Activated CD4-positive, alpha-beta T cell treated with anti-CD3 and anti-CD28 coated beads, Interleukin-2, Interleukin-4, amounts not matched to agents 100 ng/mL and 50 ng/mL, durations not matched to agents 16 hours and 8 hours (primary cell): ENCODE measurements around the gene TSPAN33.
"Not testable (repeated sequence)": the region's sequence is repeated elsewhere in the genome, so short reads cannot be mapped to it uniquely, and the experiment has no call there.

Experiments used
- DNase-seq: peaks from one replicate; pipeline ENCODE4 v3.0.0-alpha.2; 2020; ENCODE audit warnings: low spot score

TSPAN33 gene

DNA sequence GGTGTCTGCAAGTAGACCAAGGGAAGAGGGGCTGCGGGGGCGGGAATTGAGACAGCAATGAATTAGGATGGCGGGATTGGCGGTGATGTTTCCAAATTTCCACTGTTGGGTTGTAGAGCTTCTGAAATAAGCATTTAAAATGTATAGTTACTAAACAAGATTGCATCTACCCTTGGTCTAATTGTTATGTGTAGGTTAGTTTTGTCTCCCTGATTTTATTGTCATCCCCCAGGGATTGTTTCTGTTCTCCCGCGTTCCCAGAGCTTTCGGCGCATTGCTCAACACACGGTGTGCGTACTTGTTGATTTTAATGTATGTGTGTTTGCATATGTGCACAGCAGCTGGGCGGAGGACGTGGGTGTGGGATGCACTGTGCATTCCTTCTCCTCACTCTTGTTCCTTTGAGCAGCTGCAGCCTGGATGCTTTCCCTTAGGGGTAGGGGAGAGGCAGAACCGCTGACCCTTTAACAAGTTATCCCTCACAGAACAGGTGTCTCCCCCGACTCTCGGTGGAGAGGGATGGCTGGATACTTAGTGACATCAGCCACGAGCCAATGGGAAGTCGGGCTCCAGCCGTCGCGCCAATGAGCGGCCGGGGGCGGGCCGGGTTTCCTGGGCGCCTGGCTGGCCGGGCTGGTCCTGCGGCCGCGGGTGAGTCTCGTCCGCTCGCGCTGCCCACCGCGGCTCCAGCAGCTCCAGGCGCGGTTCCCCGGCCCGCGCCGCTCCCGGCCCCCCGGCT is at the start of gene TSPAN33:
TSS of gene TSPAN33 (plus strand) at position 613 of the 739 bp plus-strand sequence. CDS start 274 bp downstream, outside the sequence.
- DNase-seq = peak; percentile 63

DNA sequence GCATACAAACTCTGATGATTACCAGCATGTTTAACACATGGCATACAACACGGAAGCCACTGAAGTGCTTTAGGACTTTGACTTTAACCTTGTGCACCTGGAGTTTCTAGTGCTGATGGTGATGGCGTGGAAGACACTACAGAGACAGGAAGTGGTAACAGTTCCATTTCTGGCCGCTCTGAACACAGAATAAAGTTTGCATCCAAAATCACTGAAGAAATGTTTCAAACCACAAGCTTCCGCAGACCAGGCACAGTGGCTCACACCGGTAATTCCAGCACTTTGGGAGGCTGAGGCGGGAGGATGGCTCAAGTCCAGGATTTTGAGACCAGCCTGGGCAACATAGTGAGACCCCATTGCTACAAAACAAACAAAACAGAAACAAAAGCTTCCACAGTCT is 49.2 kb upstream of the TSPAN33 start:
- no peak for DNase-seq

DNA sequence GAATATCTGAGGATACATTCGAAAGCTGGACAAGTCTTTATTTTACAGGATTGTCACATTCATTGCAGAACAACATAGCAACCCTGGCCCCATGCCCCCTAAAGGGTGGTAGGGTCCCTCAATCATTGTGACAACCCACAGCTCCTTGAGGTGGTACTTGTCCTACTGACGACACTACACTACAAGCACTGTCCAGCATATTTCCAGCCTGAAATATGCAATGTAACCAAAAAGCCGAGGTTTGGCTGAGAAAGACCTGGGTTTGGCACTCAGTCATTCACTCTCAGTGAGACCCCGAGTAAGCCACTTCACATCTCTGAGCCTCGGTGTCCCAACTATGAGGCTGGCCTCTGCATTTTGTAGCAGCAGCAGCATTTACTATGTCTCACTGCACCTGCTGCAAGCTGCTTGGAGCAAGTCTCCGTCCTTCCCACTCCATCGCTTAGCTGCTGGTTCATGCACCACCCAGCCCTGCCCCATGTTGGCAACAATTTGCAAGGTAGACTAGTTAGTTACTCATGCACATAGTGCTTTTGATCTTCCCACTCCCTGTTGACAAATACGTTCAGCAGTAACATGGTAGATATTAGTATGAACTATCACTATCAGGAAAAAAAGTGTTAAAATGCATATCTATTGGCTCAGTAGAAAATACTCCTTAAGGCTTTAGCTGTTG is 46.0 kb upstream of the TSPAN33 start:
- DNase-seq = no peak

DNA sequence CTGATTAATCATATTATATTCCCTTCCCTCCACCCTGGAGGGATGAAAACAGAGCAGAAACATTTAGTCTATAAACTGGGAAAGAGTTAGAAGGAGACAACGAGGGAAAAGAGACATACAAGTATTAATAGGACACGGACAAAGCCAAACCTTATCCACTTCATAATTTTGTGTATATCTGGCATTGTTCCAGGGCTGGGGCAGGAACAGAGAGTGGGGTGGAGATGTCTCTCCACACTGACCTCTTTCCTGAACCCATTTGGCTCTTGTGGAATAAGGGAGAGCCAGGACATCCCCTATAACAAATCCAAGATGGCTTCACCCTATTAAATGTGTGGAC is 43.7 kb upstream of the TSPAN33 start:
- DNase-seq = no peak

DNA sequence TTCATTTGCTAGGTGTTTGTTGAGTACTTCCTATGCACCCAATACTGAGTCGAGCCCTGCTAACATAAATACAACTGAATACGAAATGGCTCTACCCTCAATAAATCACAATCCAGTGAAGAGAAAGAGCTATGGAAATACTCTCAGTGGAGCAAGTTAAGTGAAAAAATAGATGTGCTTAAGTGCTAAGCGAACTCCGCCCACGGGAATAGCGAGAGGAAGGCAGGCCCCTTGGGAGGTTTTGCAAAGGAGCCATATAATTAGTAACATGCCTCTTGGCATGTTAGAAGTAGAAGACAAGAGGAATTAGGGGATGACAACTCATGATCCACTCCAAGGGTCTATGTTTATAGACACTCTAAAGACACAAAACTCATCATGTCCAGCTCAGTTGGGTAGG is 42.8 kb upstream of the TSPAN33 start:
- no peak for DNase-seq

GRCh38 chr7:129103561-129104324 is 40.8 kb upstream of the TSPAN33 start:
- no peak for DNase-seq

DNA sequence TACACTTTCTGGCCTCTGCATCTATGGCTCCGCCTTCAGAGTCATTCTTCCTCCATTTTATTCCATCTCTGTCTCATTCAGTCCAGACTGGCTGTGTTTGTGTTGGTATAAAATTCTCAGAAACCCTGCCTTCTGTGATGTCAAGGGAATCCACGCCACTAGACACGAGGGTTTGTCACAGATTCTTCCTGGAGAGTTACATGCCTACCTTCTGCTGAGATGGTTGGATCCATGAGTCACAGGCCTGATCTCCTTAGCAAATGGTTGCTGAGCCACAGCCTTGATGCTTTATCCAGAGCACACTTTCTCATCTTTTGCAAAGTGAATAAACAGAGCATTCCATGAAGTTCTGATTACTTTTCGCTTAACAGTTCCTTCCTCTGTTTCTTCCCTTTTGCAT is 35.9 kb upstream of the TSPAN33 start:
- DNase-seq = no peak

DNA sequence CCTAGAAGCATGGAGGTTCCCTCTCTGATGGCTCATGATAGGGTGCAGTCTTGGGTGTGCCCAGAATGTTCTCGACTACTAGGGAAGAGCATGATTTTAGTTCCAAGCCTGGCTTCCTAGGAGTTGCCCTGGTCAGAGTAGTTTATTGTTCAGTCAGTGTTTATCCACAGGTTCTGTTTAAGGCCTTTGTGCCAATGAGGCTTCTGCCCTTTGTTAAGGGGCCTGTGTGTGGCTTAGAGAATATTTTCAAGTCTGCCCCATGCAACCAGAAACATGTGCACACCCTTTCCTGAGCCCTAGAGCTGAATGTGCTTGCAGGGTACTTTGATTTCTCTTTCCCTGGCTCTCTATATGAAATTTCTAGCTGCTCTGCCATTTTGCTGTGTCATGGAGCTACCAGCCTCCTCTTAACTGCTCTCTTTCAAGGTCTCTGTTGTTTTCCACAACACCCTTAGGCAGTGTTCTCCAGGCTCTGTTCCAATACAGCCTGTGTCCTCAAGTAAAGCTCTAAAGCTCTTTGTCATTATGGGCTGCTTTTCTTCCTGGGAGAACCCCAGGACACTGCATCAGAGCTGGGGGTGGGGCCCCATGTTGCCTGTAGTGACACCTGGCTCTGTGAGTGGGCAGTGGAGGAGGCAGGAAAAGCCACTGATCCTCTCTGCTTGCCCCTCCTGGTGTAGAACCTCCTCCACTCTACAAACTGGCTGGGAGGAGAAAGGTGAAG is 34.1 kb upstream of the TSPAN33 start:
- DNase-seq = no peak

GRCh38 chr7:129110982-129111376 is 33.5 kb upstream of the TSPAN33 start:
- DNase-seq = no peak

DNA sequence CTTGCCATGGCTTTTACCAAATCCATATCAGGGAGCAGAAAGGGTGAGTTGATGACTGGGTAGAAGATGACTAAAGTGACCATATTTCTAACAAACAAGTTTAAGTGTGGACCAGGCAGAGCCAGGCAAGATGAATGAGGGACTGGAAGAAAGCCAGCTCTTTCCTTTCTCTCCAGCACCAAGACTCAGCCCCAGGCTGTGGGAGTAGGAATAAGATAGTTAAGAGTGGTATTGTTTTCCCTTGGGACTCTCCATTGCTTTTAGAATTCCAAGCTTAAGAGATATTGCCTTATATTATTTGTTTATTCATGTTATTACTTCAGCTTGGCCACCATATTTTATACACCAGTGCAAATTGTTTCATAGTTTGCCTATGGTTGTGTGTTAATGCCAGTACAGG is 28.8 kb upstream of the TSPAN33 start:
- no peak for DNase-seq

- DNase-seq = no peak
Observed at GRCh38 chr7:129118182-129118581, 26.3 kb upstream of the TSPAN33 start.

DNA sequence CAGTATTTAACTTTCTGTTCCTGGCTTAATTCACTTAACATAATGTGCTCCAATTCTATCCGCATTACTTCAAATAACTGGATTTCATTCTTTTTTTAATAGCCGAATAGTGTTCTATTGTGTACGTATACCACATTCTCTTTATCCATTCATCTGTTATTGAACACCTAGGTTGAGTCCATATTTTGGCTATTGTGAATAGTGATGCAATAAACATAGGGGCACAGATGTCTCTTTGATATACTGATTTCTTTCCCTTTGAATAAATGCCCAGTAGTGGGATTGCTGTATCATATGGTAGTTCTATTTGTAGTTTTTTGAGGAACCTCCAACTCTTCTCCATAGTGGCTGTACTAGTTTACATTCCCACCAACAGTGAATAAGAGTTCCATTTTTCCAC is 25.5 kb upstream of the TSPAN33 start:
- DNase-seq = no peak

DNA sequence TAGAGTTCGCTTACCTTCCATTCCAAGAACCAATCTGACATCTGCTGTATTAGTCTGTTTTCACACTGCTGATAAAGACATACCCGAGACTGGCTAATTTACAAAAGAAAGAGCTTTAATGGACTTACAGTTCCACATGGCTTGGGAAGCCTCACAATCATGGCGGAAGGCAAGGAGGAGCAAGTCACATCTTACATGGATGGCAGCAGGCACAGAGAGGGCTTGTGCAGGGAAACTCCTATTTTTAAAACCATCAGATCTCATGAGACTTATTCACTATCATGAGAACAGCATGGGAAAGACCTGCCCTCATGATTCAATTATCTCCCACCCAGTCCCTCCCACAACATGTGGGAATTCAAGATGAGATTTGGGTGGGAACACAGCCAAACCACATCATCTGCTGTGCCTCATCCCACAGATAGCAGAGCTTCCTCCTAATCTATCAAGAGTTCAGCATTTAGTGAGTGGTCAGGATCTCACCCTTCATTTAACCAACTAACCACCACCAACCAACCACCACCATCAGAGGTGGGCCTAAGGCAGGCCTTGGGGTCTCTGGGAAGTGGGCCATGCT is 22.9 kb upstream of the TSPAN33 start:
- not testable (repeated sequence) for DNase-seq

DNA sequence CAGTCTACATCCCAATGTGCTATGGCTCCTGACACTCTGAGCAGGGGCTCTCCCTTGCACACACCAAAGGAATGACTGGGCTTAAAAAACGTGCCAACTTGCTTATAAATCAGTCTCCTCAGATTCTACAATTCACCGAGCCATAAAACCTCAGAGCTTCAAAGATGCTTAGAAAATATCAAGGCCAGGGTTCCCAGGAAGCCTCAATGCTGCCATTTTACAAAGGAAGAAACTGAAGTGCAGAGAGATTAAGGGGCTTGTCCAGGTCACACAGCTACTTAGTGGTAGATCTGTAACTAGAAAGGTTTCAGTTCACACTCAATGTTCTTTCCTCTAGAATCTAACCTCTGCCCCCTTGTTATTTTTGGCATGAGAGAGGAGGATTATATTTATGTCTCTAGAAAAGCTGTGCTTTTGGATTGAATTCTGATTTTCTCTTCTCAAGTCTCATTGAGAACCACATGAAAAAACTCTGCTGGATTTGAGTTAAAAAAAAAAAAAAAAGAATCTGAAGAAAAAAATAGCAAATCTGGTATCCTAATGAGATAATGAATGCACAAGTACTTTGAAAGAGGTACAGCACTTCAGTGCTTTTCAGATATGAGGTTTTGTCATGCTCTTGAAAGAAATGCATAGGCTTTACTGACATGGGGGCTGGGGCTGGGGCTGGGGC is 22.3 kb upstream of the TSPAN33 start:
- no peak for DNase-seq

- peak; percentile 76 for DNase-seq
Observed at GRCh38 chr7:129122751-129123509, 21.6 kb upstream of the TSPAN33 start.

- no peak for DNase-seq
Observed at GRCh38 chr7:129123510-129123857, 21.0 kb upstream of the TSPAN33 start.

DNA sequence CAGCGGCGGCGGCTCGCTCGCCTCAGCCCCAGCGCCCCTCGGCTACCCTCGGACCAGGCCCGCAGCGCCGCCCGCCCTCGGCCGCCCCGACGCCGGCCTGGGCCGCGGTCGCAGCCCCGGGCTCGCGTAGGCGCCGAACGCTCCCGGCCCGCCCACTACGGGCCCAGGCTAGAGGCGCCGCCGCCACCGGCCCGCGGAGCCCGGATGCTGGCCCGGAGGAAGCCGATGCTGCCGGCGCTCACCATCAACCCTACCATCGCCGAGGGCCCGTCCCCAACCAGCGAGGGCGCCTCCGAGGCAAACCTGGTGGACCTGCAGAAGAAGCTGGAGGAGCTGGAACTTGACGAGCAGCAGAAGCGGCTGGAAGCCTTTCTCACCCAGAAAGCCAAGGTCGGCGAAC is 18.2 kb upstream of the TSPAN33 start:
- no peak for DNase-seq

DNA sequence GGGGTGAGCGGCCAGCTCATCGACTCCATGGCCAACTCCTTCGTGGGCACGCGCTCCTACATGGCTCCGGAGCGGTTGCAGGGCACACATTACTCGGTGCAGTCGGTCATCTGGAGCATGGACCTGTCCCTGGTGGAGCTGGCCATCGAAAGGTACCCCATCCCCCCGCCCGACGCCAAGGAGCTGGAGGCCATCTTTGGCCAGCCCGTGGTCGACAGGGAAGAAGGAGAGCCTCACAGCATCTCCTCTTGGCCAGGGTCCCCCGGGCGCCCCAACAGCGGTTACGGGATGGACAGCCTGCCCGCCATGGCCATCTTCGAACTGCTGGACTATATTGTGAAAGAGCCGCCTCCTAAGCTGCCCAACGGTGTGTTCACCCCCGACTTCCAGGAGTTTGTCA is 17.4 kb upstream of the TSPAN33 start:
- DNase-seq = no peak

- DNase-seq = no peak
Observed at GRCh38 chr7:129127601-129128000, 16.9 kb upstream of the TSPAN33 start.

- no peak for DNase-seq
Observed at GRCh38 chr7:129134356-129134987, 10.0 kb upstream of the TSPAN33 start.
